Gastrocnemius medialis (tissue), 4 donors: Measurements from ENCODE around the gene RYR1.

Experiments used
- CTCF ChIP-seq, 5 experiments: fragments of 450-650 bp in 3 of 5; fragments of 200-600 bp in 2 of 5; sonication (generic) in 2 of 5; IDR thresholded peaks in 4 of 5; conservative IDR thresholded peaks in 1 of 5; 1 replicate in 4 of 5; 2 replicates in 1 of 5; pipeline ENCODE4 v1.5.1; 2016 to 2019; ENCODE audit warnings: antibody characterized with exemption in 5 of 5, mild to moderate bottlenecking in 3 of 5, moderate library complexity in 3 of 5
- POLR2A ChIP-seq, 2 donors: fragments of 450-650 bp; IDR thresholded peaks; one replicate each; pipeline ENCODE4 v1.6.1; 2017; ENCODE audit warnings: antibody characterized with exemption in 2 of 2, mild to moderate bottlenecking in 2 of 2, moderate library complexity in 2 of 2

GRCh38 chr19:38535212-38535611 lies 101.7 kb downstream of the RYR1 start:
- no peak for TF ChIP-seq CTCF (IDR thresholded peaks at IDR 0.05 in 4 of 5, conservative IDR thresholded peaks at IDR 0.05 in 1 of 5)
- no peak for TF ChIP-seq POLR2A (IDR thresholded peaks at IDR 0.05)
